ENCODE measurements around the gene APP. TPM values are rescaled to one million over a fixed set of nuclear protein-coding genes. Genes with fewer than 3 reads are reported as not detected.

The APP gene
- total RNA-seq, 1 experiment from 2014 or later, result 560 TPM

DNA sequence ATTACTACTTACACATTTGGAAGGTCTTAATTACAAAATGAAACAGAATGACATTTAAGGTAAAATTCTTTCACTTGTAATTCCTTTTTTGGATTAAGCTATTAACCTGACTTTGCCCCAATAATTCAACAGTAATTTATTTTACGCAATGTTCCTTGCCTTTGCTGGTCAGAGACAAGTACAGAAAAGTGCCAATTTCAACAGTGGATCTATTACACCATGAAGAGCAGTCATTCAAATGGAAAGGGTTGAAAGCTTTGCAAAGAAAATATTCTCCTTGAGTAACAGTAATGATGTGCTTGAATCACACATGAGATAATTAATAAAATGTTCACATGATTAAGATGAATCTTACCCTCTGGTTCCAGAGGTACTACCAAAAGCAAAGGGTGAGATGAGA, 84.7 kb downstream of the APP start:
- Mint-ChIP-seq H3K4me3 (no peak overlapping the region), H3K27me3 (ENCODE audit: low read depth) (no peaks in the 10 kb centered on the region), H3K4me1 (peaks cover 84% of the 10 kb centered on the region), H3K36me3 (peaks cover 50% of the 10 kb centered on the region), H3K9me3 (peaks cover 13% of the 10 kb centered on the region), H3K27ac (peak overlapping the region; percentile 92)
- ChIA-PET CTCF (no interaction called here), POLR2A (no interaction called here)
- ATAC-seq (no peak), DNase-seq (ENCODE audit: low spot score) (no peak)
- no peak for TF ChIP-seq ZNF671 (CRISPR knock-in tag; IDR thresholded peaks at IDR 0.05)
- no peak for TF ChIP-seq CDX4 (CRISPR knock-in tag; IDR thresholded peaks at IDR 0.05; ENCODE audit: borderline replicate concordance)
- no peak for TF ChIP-seq ESRRA (CRISPR knock-in tag; IDR thresholded peaks at IDR 0.05; ENCODE audit: borderline replicate concordance)
- TF ChIP-seq NR3C1 (CRISPR knock-in tag; conservative IDR thresholded peaks at IDR 0.05; ENCODE audit: low read depth), result no peak
- no peak for TF ChIP-seq CBFB (CRISPR knock-in tag; IDR thresholded peaks at IDR 0.05; ENCODE audit: low read depth)
- no peak for TF ChIP-seq FOXJ3 (CRISPR knock-in tag; IDR thresholded peaks at IDR 0.05; ENCODE audit: borderline replicate concordance)
- TF ChIP-seq TCF7 (CRISPR knock-in tag; IDR thresholded peaks at IDR 0.05; ENCODE audit: low read depth), result no peak

GRCh38 chr21:26085127-26085526, 85.4 kb downstream of the APP start:
- no peak for DNase-seq (ENCODE audit: low spot score)
- Mint-ChIP-seq H3K27me3 (ENCODE audit: low read depth) (no peaks in the 10 kb centered on the region), H3K27ac (peak overlapping the region; percentile 91), H3K36me3 (peaks cover 45% of the 10 kb centered on the region), H3K4me1 (peaks cover 84% of the 10 kb centered on the region), H3K4me3 (no peak overlapping the region), H3K9me3 (peaks cover 13% of the 10 kb centered on the region)
- TF ChIP-seq FOXJ3 (CRISPR knock-in tag; IDR thresholded peaks at IDR 0.05; ENCODE audit: borderline replicate concordance) (no peak), ZBTB21 (CRISPR knock-in tag; IDR thresholded peaks at IDR 0.05; ENCODE audit: borderline replicate concordance) (no peak), ZNF396 (CRISPR knock-in tag; IDR thresholded peaks at IDR 0.05; ENCODE audit: borderline replicate concordance) (no peak), ATF1 (CRISPR knock-in tag; IDR thresholded peaks at IDR 0.05) (no peak), OVOL2 (CRISPR knock-in tag; IDR thresholded peaks at IDR 0.05; ENCODE audit: borderline replicate concordance) (no peak), HMGXB4 (CRISPR knock-in tag; IDR thresholded peaks at IDR 0.05) (no peak), TP53 (CRISPR knock-in tag; IDR thresholded peaks at IDR 0.05) (no peak), JUN (CRISPR knock-in tag; IDR thresholded peaks at IDR 0.05) (no peak), ZNF232 (CRISPR knock-in tag; IDR thresholded peaks at IDR 0.05) (no peak), PRRX2 (CRISPR knock-in tag; IDR thresholded peaks at IDR 0.05) (no peak), ZSCAN18 (CRISPR knock-in tag; IDR thresholded peaks at IDR 0.05) (no peak), FOXK1 (CRISPR knock-in tag; IDR thresholded peaks at IDR 0.05) (no peak), ZNF671 (CRISPR knock-in tag; IDR thresholded peaks at IDR 0.05) (no peak), CDX4 (CRISPR knock-in tag; IDR thresholded peaks at IDR 0.05; ENCODE audit: borderline replicate concordance) (no peak), ZNF416 (CRISPR knock-in tag; IDR thresholded peaks at IDR 0.05) (no peak)
- TF ChIP-seq, protein P1, sequence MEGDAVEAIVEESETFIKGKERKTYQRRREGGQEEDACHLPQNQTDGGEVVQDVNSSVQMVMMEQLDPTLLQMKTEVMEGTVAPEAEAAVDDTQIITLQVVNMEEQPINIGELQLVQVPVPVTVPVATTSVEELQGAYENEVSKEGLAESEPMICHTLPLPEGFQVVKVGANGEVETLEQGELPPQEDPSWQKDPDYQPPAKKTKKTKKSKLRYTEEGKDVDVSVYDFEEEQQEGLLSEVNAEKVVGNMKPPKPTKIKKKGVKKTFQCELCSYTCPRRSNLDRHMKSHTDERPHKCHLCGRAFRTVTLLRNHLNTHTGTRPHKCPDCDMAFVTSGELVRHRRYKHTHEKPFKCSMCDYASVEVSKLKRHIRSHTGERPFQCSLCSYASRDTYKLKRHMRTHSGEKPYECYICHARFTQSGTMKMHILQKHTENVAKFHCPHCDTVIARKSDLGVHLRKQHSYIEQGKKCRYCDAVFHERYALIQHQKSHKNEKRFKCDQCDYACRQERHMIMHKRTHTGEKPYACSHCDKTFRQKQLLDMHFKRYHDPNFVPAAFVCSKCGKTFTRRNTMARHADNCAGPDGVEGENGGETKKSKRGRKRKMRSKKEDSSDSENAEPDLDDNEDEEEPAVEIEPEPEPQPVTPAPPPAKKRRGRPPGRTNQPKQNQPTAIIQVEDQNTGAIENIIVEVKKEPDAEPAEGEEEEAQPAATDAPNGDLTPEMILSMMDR (IDR thresholded peaks at IDR 0.05), result no peak
- TF ChIP-seq, protein P2, sequence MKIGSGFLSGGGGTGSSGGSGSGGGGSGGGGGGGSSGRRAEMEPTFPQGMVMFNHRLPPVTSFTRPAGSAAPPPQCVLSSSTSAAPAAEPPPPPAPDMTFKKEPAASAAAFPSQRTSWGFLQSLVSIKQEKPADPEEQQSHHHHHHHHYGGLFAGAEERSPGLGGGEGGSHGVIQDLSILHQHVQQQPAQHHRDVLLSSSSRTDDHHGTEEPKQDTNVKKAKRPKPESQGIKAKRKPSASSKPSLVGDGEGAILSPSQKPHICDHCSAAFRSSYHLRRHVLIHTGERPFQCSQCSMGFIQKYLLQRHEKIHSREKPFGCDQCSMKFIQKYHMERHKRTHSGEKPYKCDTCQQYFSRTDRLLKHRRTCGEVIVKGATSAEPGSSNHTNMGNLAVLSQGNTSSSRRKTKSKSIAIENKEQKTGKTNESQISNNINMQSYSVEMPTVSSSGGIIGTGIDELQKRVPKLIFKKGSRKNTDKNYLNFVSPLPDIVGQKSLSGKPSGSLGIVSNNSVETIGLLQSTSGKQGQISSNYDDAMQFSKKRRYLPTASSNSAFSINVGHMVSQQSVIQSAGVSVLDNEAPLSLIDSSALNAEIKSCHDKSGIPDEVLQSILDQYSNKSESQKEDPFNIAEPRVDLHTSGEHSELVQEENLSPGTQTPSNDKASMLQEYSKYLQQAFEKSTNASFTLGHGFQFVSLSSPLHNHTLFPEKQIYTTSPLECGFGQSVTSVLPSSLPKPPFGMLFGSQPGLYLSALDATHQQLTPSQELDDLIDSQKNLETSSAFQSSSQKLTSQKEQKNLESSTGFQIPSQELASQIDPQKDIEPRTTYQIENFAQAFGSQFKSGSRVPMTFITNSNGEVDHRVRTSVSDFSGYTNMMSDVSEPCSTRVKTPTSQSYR (CRISPR knock-in tag; IDR thresholded peaks at IDR 0.05), result no peak
- TF ChIP-seq, protein P3, sequence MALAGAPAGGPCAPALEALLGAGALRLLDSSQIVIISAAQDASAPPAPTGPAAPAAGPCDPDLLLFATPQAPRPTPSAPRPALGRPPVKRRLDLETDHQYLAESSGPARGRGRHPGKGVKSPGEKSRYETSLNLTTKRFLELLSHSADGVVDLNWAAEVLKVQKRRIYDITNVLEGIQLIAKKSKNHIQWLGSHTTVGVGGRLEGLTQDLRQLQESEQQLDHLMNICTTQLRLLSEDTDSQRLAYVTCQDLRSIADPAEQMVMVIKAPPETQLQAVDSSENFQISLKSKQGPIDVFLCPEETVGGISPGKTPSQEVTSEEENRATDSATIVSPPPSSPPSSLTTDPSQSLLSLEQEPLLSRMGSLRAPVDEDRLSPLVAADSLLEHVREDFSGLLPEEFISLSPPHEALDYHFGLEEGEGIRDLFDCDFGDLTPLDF (CRISPR knock-in tag; IDR thresholded peaks at IDR 0.05), result no peak
- POLR2A ChIA-PET, result no interaction called here
- CTCF ChIA-PET, result no interaction called here
- ATAC-seq, result no peak
